Esophagus muscularis mucosa (tissue), 4 donors: ENCODE results near the gene SLC7A8.

Experiments
- EP300 ChIP-seq: sonication (generic); formaldehyde crosslinking; IDR thresholded peaks from one replicate; pipeline ENCODE4 v1.6.1; 2017; ENCODE audit warnings: antibody characterized with exemption
- POLR2A ChIP-seq: fragments of 450-650 bp; IDR thresholded peaks from one replicate; pipeline ENCODE4 v1.6.1; 2017; ENCODE audit warnings: antibody characterized with exemption, moderate library complexity, mild to moderate bottlenecking, low read depth
- POLR2AphosphoS5 ChIP-seq, 2 donors: sonication (generic); formaldehyde crosslinking; IDR thresholded peaks; one replicate each; pipeline ENCODE4 v1.6.1; 2017; ENCODE audit warnings: antibody characterized with exemption in 2 of 2
- TF ChIP-seq, protein P1 (sequence below), 3 experiments: fragments of 200-600 bp in 2 of 3; fragments of 450-650 bp in 1 of 3; sonication (generic) in 2 of 3; IDR thresholded peaks; one replicate each; pipeline ENCODE4 v1.5.1; 2017 to 2019; ENCODE audit warnings: antibody characterized with exemption in 3 of 3, mild to moderate bottlenecking in 2 of 3, moderate library complexity in 1 of 3

DNA sequence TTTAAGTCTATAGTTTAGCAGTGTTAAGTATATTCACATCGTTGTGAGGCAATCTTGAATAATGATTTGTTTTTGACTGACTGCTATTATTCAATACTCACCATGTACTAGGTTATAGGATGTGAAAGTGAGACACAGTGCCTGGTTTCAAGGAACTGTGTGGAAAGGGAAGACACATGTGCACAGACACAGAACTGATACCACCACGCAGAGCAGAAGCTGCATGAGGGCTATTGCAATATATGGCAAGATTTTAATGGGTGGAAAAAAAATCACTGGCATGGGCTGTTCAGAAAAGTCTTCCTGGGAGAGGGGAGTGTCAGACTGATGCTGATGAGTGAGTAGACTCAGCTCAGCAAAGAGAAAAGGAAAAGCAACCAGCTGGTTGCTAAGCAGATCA is 10.4 kb downstream of the SLC7A8 start:
- TF ChIP-seq, protein P1, sequence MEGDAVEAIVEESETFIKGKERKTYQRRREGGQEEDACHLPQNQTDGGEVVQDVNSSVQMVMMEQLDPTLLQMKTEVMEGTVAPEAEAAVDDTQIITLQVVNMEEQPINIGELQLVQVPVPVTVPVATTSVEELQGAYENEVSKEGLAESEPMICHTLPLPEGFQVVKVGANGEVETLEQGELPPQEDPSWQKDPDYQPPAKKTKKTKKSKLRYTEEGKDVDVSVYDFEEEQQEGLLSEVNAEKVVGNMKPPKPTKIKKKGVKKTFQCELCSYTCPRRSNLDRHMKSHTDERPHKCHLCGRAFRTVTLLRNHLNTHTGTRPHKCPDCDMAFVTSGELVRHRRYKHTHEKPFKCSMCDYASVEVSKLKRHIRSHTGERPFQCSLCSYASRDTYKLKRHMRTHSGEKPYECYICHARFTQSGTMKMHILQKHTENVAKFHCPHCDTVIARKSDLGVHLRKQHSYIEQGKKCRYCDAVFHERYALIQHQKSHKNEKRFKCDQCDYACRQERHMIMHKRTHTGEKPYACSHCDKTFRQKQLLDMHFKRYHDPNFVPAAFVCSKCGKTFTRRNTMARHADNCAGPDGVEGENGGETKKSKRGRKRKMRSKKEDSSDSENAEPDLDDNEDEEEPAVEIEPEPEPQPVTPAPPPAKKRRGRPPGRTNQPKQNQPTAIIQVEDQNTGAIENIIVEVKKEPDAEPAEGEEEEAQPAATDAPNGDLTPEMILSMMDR (IDR thresholded peaks at IDR 0.05): no peak
- no peak for TF ChIP-seq POLR2A
- no peak for TF ChIP-seq POLR2AphosphoS5 (IDR thresholded peaks at IDR 0.05)
- TF ChIP-seq EP300: no peak
